A549 (cell line): ENCODE data around the gene TCP11.

Experiments
- CBX2 ChIP-seq: fragments of 200-600 bp; sonication (generic); IDR thresholded peaks from 2 replicates; pipeline ENCODE4 v1.6.1; 2016; ENCODE audit warnings: low read depth, mild to moderate bottlenecking, borderline replicate concordance
- CTCF ChIP-seq: fragments of >200 bp; sonication (Bioruptor Twin); formaldehyde crosslinking; IDR thresholded peaks from 3 replicates; pipeline ENCODE4 v1.5.1; 2016
- NR3C1 ChIP-seq: fragments of >200 bp; sonication (Bioruptor Twin); formaldehyde crosslinking; IDR thresholded peaks from 3 replicates; pipeline ENCODE4 v1.6.1; 2017

GRCh38 chr6:35166520-35166919 lies 25.4 kb upstream of the TCP11 start:
- TF ChIP-seq CTCF (no peak), CBX2 (no peak), NR3C1 (no peak)
